GM19238 (cell line): ENCODE results near the gene PRSS23.
"Not testable (repeated sequence)": the region's sequence is repeated elsewhere in the genome, so short reads cannot be mapped to it uniquely, and the experiment has no call there.

Experiments used
- DNase-seq: peaks from one replicate; pipeline ENCODE4 v3.0.0; 2011; ENCODE audit warnings: low spot score; ENCODE audit not compliant: insufficient read length

PRSS23 gene

GRCh38 chr11:86812981-86813380 is 12.6 kb downstream of the PRSS23 start:
- DNase-seq: no peak

GRCh38 chr11:86814775-86815174 is 14.4 kb downstream of the PRSS23 start:
- DNase-seq: no peak

- no peak for DNase-seq
Measured at GRCh38 chr11:86815726-86816125, 15.4 kb downstream of the PRSS23 start.

GRCh38 chr11:86816251-86816726 is 15.9 kb downstream of the PRSS23 start:
- DNase-seq: no peak

GRCh38 chr11:86818462-86819192 is 18.3 kb downstream of the PRSS23 start:
- DNase-seq: no peak

GRCh38 chr11:86824139-86824538 is 23.8 kb downstream of the PRSS23 start:
- not testable (repeated sequence) for DNase-seq

GRCh38 chr11:86834376-86834775 is 34.0 kb downstream of the PRSS23 start:
- DNase-seq: not testable (repeated sequence)

GRCh38 chr11:86844762-86845508 is 44.6 kb downstream of the PRSS23 start:
- not testable (repeated sequence) for DNase-seq

GRCh38 chr11:86848132-86848531 is 47.8 kb downstream of the PRSS23 start:
- no peak for DNase-seq

- no peak for DNase-seq
Measured at GRCh38 chr11:86849679-86850078, 49.3 kb downstream of the PRSS23 start.
